Panc1 (cell line): Measurements from ENCODE around the gene EVA1C. TPM values are rescaled to one million over a fixed set of nuclear protein-coding genes. Genes with fewer than 3 reads are reported as not detected.

ENCODE experiments used
- ATAC-seq: fragments of 200-7000 bp; cut with Tn5 transposase; 2 replicates; pipeline ENCODE4 v1.9.1; 2020; ENCODE audit warnings: mild to moderate bottlenecking, moderate library complexity
- BruUV-seq: library from RNA; stranded (reverse); fragments of 400-500 nt; replicated peaks from 2 replicates; lab custom pipeline; 2021; lab: Mats Ljungman, UMichigan
- CTCF ChIA-PET: fragments of 300-600 bp; sonication (Branson Sonifier 250); formaldehyde crosslinking; loops from one replicate; lab custom pipeline; 2022; ENCODE audit warnings: antibody characterized with exemption; lab: Charles Lee
- POLR2A ChIA-PET: fragments of 300-600 bp; sonication (Branson Sonifier 250); formaldehyde crosslinking; loops from one replicate; lab custom pipeline; 2022; ENCODE audit warnings: antibody characterized with exemption; lab: Charles Lee
- DNase-seq: peaks from one replicate; pipeline ENCODE4 v3.0.0-alpha.2; 2010; ENCODE audit warnings: low read depth, low spot score
- H3K27ac ChIP-seq: 2 replicates; pipeline ENCODE4 v1.5.1; 2011; ENCODE audit warnings: mild to moderate bottlenecking, low read length, inconsistent platforms
- H3K27me3 ChIP-seq: fragments of 200-500 bp; sonication (Bioruptor generic); 2 replicates; pipeline ENCODE4 v1.6.0; 2014; ENCODE audit warnings: low read length, inconsistent platforms; ENCODE audit not compliant: control insufficient read depth, insufficient read depth
- H3K36me3 ChIP-seq: fragments of 200-500 bp; sonication (Bioruptor generic); 2 replicates; pipeline ENCODE4 v1.5.1; 2014; ENCODE audit warnings: inconsistent platforms, mild to moderate bottlenecking, low read length, moderate library complexity; ENCODE audit not compliant: control insufficient read depth, insufficient read depth
- H3K4me1 ChIP-seq: 2 replicates; pipeline ENCODE4 v1.5.1; 2011; ENCODE audit warnings: inconsistent platforms, mild to moderate bottlenecking, low read length, moderate library complexity; ENCODE audit not compliant: control insufficient read depth, insufficient read depth
- H3K4me3 ChIP-seq, 2 experiments: 2 replicates each; pipeline ENCODE4 v1.5.1; 2011 to 2012; ENCODE audit warnings: low read depth in 2 of 2, low read length in 2 of 2, mild to moderate bottlenecking in 2 of 2, inconsistent platforms in 1 of 2, moderate library complexity in 1 of 2
- H3K9me3 ChIP-seq: fragments of 200-500 bp; sonication (Bioruptor generic); 2 replicates; pipeline ENCODE4 v1.5.1; 2014; ENCODE audit warnings: low read depth, mild to moderate bottlenecking, inconsistent platforms, low read length, moderate library complexity; ENCODE audit not compliant: control insufficient read depth, insufficient read depth
- POLR2AphosphoS5 ChIP-seq: IDR thresholded peaks from 2 replicates; pipeline ENCODE4 v1.6.1; 2012; ENCODE audit warnings: mild to moderate bottlenecking, low read depth, low read length, moderate library complexity
- REST ChIP-seq, 2 experiments: IDR thresholded peaks; 2 replicates each; pipeline ENCODE4 v1.6.1; 2011 to 2012; ENCODE audit warnings: low read depth in 2 of 2, control low read depth in 1 of 2, low read length in 1 of 2, mild to moderate bottlenecking in 1 of 2, moderate library complexity in 1 of 2; ENCODE audit not compliant: insufficient read depth in 1 of 2
- SIN3A ChIP-seq: IDR thresholded peaks from 2 replicates; pipeline ENCODE4 v1.6.1; 2012; ENCODE audit warnings: low read depth, mild to moderate bottlenecking, low read length, moderate library complexity, borderline replicate concordance; ENCODE audit not compliant: insufficient read depth
- TCF7L2 ChIP-seq: IDR thresholded peaks from 2 replicates; pipeline ENCODE4 v1.6.1; 2011; ENCODE audit warnings: mild to moderate bottlenecking, low read depth, low read length, inconsistent platforms
- in situ Hi-C: cut with HindIII; loops from 2 replicates; pipeline ENCODE4 v1.10.0; 2016; ENCODE audit warnings: low sequenced_read_pairs, low pct_unique_long_range_greater_than_20kb
- intact Hi-C: fragments of 100-400 bp; cut with micrococcal nuclease; formaldehyde crosslinking; loops from one replicate; pipeline ENCODE4 v1.10.0; 2022; ENCODE audit not compliant: unreplicated experiment
- total RNA-seq: library from RNA; stranded (reverse); gene quantifications from one replicate; pipeline ENCODE4 v1.2.1, GENCODE V29; 2021; ENCODE audit not compliant: unreplicated experiment
- TF ChIP-seq, protein P1 (sequence below): fragments of 450-650 bp; IDR thresholded peaks from 2 replicates; pipeline ENCODE4 v1.5.1; 2017; ENCODE audit warnings: mild to moderate bottlenecking

EVA1C gene
- total RNA-seq, 1 experiment from 2014 or later, result 2.8 TPM

DNA sequence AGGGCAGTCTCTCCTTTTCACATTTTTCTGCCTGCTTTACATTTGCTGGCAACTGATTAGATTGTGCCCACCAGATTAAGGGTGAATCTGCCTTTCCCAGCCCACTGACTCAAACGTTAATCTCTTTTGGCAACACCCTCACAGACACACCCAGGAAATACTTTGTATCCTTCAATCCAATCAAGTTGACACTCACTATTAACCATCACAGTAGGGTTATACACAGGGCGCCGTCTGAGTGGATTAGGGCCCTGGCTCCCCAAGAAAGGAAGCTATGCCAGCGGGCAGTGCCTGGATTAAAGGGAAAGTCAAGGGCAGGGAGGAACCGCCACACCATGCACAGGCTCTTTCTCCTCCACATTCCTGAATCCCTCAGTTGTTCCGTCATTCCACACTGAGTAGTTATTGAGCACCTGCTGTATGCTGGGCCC is 56.2 kb downstream of the EVA1C start:
- ATAC-seq, result no peak
- POLR2A ChIA-PET, result no interaction called here
- BruUV-seq, result no TSS peak

GRCh38 chr21:32469628-32470027 is 57.1 kb downstream of the EVA1C start:
- Histone ChIP-seq H3K4me1 (no peaks in the 10 kb centered on the region; the same call in 1 of the 2 replicates), H3K36me3 (no peaks in the 10 kb centered on the region), H3K27ac (no peak overlapping the region), H3K4me3 (no peak overlapping the region), H3K27me3 (no peaks in the 10 kb centered on the region), H3K9me3 (no peaks in the 10 kb centered on the region)
- TF ChIP-seq REST (IDR thresholded peaks at IDR 0.05; ENCODE audit: insufficient read depth in 1 of 2, low read depth in 2 of 2, low read length in 1 of 2) (no peak), TCF7L2 (no peak)
- TF ChIP-seq, protein P1, sequence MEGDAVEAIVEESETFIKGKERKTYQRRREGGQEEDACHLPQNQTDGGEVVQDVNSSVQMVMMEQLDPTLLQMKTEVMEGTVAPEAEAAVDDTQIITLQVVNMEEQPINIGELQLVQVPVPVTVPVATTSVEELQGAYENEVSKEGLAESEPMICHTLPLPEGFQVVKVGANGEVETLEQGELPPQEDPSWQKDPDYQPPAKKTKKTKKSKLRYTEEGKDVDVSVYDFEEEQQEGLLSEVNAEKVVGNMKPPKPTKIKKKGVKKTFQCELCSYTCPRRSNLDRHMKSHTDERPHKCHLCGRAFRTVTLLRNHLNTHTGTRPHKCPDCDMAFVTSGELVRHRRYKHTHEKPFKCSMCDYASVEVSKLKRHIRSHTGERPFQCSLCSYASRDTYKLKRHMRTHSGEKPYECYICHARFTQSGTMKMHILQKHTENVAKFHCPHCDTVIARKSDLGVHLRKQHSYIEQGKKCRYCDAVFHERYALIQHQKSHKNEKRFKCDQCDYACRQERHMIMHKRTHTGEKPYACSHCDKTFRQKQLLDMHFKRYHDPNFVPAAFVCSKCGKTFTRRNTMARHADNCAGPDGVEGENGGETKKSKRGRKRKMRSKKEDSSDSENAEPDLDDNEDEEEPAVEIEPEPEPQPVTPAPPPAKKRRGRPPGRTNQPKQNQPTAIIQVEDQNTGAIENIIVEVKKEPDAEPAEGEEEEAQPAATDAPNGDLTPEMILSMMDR, result no peak
- ChIA-PET CTCF (no interaction called here), POLR2A (no interaction called here)
- DNase-seq, result no peak
- in situ Hi-C loops, result no loop called here
- ATAC-seq, result no peak
- no TSS peak for BruUV-seq
- intact Hi-C loops, result no loop called here

More for the DNA sequence above, 56.2 kb downstream of the EVA1C start:
- Histone ChIP-seq H3K4me3 (no peak overlapping the region), H3K36me3 (no peaks in the 10 kb centered on the region), H3K4me1 (no peaks in the 10 kb centered on the region; the same call in 1 of the 2 replicates), H3K27ac (no peak overlapping the region), H3K27me3 (no peaks in the 10 kb centered on the region), H3K9me3 (no peaks in the 10 kb centered on the region)
- in situ Hi-C loops, result no loop called here
- CTCF ChIA-PET, result no interaction called here
- TF ChIP-seq REST (IDR thresholded peaks at IDR 0.05; ENCODE audit: insufficient read depth in 1 of 2, low read depth in 2 of 2, low read length in 1 of 2) (no peak), POLR2AphosphoS5 (no peak), SIN3A (no peak), TCF7L2 (no peak)
- TF ChIP-seq, protein P1, result no peak
- no peak for DNase-seq
- intact Hi-C loops, result no loop called here
